Common myeloid progenitor, CD34-positive (primary cell): ENCODE data around the gene SCYGR1.

Source experiments
- CTCF ChIA-PET: fragments of 350-600 bp; sonication (Branson Sonifier 250); formaldehyde crosslinking; loops from one replicate; lab custom pipeline; 2021; ENCODE audit warnings: antibody characterized with exemption; lab: Charles Lee
- POLR2A ChIA-PET: fragments of 350-600 bp; sonication (Branson Sonifier 250); formaldehyde crosslinking; loops from one replicate; lab custom pipeline; 2021; ENCODE audit warnings: antibody characterized with exemption; lab: Charles Lee
- DNase-seq, 3 donors: peaks; one replicate each; pipeline versions ENCODE4 v3.0.0 to v3.0.0-alpha.2; 2013
- H3K27ac ChIP-seq, 2 experiments: 1 replicate in 1 of 2; 2 replicates in 1 of 2; pipeline ENCODE4 v1.7.0; 2013; ENCODE audit warnings: inconsistent platforms in 2 of 2, low read length in 2 of 2, mild to moderate bottlenecking in 2 of 2, low read depth in 1 of 2, moderate library complexity in 1 of 2; ENCODE audit not compliant: severe bottlenecking in 2 of 2, insufficient read depth in 1 of 2, poor library complexity in 1 of 2
- H3K27me3 ChIP-seq, 5 experiments: replicated peaks in 2 of 5; 1 replicate in 3 of 5; 2 replicates in 2 of 5; pipeline versions ENCODE4 v1.6.1 to v1.7.0; 2013; ENCODE audit warnings: low read length in 4 of 5, mild to moderate bottlenecking in 2 of 5, moderate library complexity in 2 of 5, inconsistent platforms in 1 of 5; ENCODE audit not compliant: insufficient read depth in 5 of 5, control insufficient read depth in 4 of 5
- H3K36me3 ChIP-seq, 4 experiments: 1 replicate in 2 of 4; 2 replicates in 2 of 4; pipeline versions ENCODE4 v1.6.1 to v1.7.0; 2013; ENCODE audit warnings: low read length in 3 of 4, control low read depth in 1 of 4, mild to moderate bottlenecking in 1 of 4; ENCODE audit not compliant: control insufficient read depth in 4 of 4, insufficient read depth in 4 of 4
- H3K4me1 ChIP-seq, 4 experiments: 1 replicate in 3 of 4; 2 replicates in 1 of 4; pipeline versions ENCODE4 v1.6.1 to v1.7.1; 2013; ENCODE audit warnings: low read length in 3 of 4, mild to moderate bottlenecking in 3 of 4, control low read depth in 1 of 4, inconsistent platforms in 1 of 4, moderate library complexity in 1 of 4; ENCODE audit not compliant: control insufficient read depth in 4 of 4, insufficient read depth in 4 of 4; ENCODE audit errors: control extremely low read depth in 1 of 4
- H3K4me3 ChIP-seq, 7 experiments: 1 replicate in 4 of 7; 2 replicates in 3 of 7; pipeline versions ENCODE4 v1.5.1 to v1.7.0; 2013; ENCODE audit warnings: mild to moderate bottlenecking in 7 of 7, low read length in 6 of 7, moderate library complexity in 6 of 7, inconsistent platforms in 2 of 7, low read depth in 2 of 7, control low read depth in 1 of 7; ENCODE audit not compliant: insufficient read depth in 4 of 7, control insufficient read depth in 1 of 7; ENCODE audit errors: extremely low read depth in 1 of 7
- H3K9me3 ChIP-seq, 5 experiments: 1 replicate in 4 of 5; 2 replicates in 1 of 5; pipeline versions ENCODE4 v1.6.1 to v1.7.1; 2013; ENCODE audit warnings: low read length in 4 of 5, mild to moderate bottlenecking in 2 of 5, inconsistent platforms in 1 of 5, low read depth in 1 of 5, moderate library complexity in 1 of 5; ENCODE audit not compliant: control insufficient read depth in 4 of 5, insufficient read depth in 2 of 5; ENCODE audit errors: control extremely low read depth in 1 of 5
- WGBS: methylation state at CpG from one replicate; pipeline ENCODE4 v1.1.5; 2013; ENCODE audit not compliant: insufficient coverage; 5-methylcytosine and 5-hydroxymethylcytosine counted together

The SCYGR1 gene

DNA sequence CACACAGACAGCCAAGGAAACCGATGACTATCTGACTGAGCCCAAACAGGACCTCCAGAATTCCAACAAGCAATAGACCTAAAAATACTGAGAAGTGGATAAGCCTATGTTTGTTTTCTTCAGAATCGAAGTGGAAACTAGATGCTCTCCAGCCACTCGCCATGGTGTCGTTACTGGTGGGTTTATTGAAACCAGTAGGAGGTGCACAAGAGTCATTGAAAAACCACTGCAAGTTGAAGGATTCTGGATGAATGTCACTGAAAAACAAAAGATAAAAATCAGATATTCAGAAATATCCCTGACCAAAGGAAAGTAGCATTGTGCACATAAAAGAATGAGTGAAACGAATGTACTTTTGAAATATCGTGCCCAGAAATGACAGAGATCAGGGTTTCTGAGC is 24.0 kb downstream of the SCYGR1 start:
- 79% methylated on average over 5 of the region's 6 CpGs for WGBS
- peaks cover 5 to 14% (median 7%) of the 10 kb centered on the region in 4 experiments for H3K36me3 ChIP-seq
- ChIA-PET CTCF (interaction anchor here (1.4 kb wide), 1 partner anchor 402 kb away, joined by 6 read pairs; no protein-coding TSS in a partner anchor), POLR2A (no interaction called here)
- H3K4me1 ChIP-seq, result peaks cover 0 to 9% (median 0%) of the 10 kb centered on the region in 4 experiments
- no peak overlapping the region for H3K27ac ChIP-seq
- H3K9me3 ChIP-seq, result no peaks in the 10 kb centered on the region
- H3K4me3 ChIP-seq, result no peak overlapping the region
- DNase-seq, result peak in 2 of 3 donors; percentile 23 to 34
- no peaks in the 10 kb centered on the region for H3K27me3 ChIP-seq

DNA sequence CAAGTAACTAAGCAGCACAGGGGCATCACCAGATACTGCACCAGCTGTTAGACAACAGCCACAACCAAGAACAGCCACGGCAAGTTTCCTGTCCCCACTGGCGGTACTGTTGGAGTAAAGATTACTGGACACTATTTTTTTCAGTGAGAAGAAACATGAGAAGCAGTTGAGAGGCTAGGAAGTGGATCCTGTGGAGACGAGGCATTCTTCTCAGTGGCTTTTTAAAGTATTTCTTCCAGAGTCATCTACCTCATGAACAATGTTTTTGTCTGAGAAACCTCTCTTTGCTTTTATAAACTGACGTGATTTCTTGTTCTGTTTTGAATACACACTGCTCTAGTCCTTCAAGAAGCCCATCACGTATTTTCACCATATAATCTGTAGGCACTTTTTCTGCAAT is 27.4 kb downstream of the SCYGR1 start:
- POLR2A ChIA-PET, result no interaction called here
- Histone ChIP-seq H3K9me3 (no peaks in the 10 kb centered on the region), H3K36me3 (peaks cover 18 to 44% (median 27%) of the 10 kb centered on the region in 4 experiments), H3K4me1 (no peaks in the 10 kb centered on the region), H3K4me3 (no peak overlapping the region), H3K27ac (no peak overlapping the region), H3K27me3 (no peaks in the 10 kb centered on the region)
- WGBS, result 94% methylated on average over 2 of the region's 5 CpGs
- DNase-seq, result no peak
- CTCF ChIA-PET, result interaction anchor here (0.5 to 1.9 kb wide), 2 partner anchors 12 to 376 kb away, joined by 3 to 5 read pairs; no protein-coding TSS in a partner anchor

DNA sequence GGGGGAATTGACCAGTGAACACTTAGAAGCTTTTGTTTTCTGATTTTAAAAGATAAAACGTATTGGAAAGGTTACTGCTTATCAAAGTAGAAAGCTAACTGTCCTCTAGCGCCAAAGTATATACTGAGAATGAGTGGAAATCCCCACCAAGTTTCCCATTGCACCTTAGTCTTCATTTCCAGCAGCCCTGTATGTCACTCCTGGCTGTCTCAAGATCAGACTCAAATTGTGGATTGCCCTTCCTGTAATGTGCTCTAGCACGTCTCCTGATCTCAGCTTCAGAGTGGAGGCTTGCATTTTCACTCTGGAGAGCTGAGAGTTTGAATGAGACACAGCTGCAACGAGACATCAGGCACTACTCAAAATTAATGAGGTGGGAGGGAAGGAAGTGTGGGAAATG is 36.1 kb downstream of the SCYGR1 start:
- H3K36me3 ChIP-seq, result peaks cover 19 to 47% (median 31%) of the 10 kb centered on the region in 4 experiments
- no peak overlapping the region for H3K4me3 ChIP-seq
- peaks cover 0 to 4% (median 0%) of the 10 kb centered on the region in 4 experiments for H3K4me1 ChIP-seq
- ChIA-PET POLR2A (no interaction called here), CTCF (interaction anchor here (0.7 to 1.2 kb wide), 3 partner anchors 10 to 257 kb away, joined by 4 to 5 read pairs (median 4); no protein-coding TSS in a partner anchor)
- no peak overlapping the region for H3K27ac ChIP-seq
- DNase-seq, result no peak
- 64% methylated on average over 3 of the region's 4 CpGs for WGBS
- no peaks in the 10 kb centered on the region for H3K27me3 ChIP-seq
- H3K9me3 ChIP-seq, result no peaks in the 10 kb centered on the region

DNA sequence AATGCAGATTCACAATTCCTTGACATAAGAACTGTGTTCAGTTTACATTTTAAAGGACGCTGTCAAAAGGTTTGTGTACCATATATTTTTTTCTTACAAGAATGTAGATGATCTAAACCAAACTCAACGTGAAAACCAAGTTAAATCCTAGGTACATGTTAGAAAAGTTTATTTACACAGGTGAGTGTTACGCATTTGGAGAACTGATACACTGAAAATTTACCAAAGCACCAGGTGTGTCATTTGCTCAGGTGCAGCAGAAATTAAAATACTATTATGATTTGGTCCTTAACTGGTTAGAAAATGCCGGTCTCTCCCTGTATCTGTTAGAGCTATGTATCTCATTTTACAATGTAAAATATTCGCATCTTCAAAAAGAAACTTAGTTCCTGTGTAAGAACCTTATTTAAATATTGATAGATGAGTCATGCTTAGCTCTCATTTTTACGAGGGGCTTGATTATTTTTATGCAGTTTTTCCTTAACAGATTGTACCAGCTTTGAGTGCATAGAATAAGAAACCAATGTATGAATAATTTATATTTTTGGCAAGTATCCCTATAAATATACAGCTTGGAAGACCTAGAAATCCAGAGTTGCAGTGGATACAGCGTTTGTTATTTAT is 37.6 kb downstream of the SCYGR1 start:
- H3K9me3 ChIP-seq, result no peaks in the 10 kb centered on the region
- H3K4me1 ChIP-seq, result peaks cover 0 to 4% (median 0%) of the 10 kb centered on the region in 4 experiments
- peaks cover 14 to 42% (median 27%) of the 10 kb centered on the region in 4 experiments for H3K36me3 ChIP-seq
- DNase-seq, result no peak
- H3K4me3 ChIP-seq, result no peak overlapping the region
- WGBS, result 100% methylated on average over 1 of the region's 7 CpGs
- H3K27me3 ChIP-seq, result no peaks in the 10 kb centered on the region
- no peak overlapping the region for H3K27ac ChIP-seq
- ChIA-PET POLR2A (no interaction called here), CTCF (interaction anchor here (1.2 kb wide), 1 partner anchor 28 kb away, joined by 3 read pairs; no protein-coding TSS in a partner anchor)

DNA sequence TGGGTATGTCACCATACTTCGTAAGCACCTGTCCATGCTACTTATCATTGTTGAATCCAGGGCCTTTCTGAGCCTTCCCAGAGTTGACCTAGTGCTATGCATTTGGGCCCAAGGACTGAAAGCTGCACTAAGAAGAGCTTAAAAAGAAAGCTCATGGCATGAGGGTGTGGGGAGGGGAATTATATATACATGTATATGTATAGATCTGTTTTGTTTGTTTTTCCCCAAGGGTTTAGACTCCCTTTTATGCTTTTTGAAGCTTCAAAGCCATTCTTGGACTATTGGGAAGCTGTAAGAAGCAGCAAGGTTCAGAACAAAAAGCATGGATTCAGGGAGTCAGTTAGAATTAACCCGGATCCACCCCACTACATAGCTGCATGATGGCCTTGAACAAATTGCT is 39.4 kb downstream of the SCYGR1 start:
- Histone ChIP-seq H3K27ac (no peak overlapping the region), H3K4me3 (no peak overlapping the region), H3K27me3 (no peaks in the 10 kb centered on the region), H3K4me1 (peaks cover 0 to 4% (median 1%) of the 10 kb centered on the region in 4 experiments), H3K36me3 (peaks cover 14 to 42% (median 26%) of the 10 kb centered on the region in 4 experiments), H3K9me3 (no peaks in the 10 kb centered on the region)
- CTCF ChIA-PET, result interaction anchor here (1.1 to 1.6 kb wide), 3 partner anchors 11 to 220 kb away, joined by 3 to 5 read pairs (median 5); no protein-coding TSS in a partner anchor
- WGBS, result 89% methylated on average over 1 of the region's 2 CpGs
- DNase-seq, result no peak
- POLR2A ChIA-PET, result no interaction called here

DNA sequence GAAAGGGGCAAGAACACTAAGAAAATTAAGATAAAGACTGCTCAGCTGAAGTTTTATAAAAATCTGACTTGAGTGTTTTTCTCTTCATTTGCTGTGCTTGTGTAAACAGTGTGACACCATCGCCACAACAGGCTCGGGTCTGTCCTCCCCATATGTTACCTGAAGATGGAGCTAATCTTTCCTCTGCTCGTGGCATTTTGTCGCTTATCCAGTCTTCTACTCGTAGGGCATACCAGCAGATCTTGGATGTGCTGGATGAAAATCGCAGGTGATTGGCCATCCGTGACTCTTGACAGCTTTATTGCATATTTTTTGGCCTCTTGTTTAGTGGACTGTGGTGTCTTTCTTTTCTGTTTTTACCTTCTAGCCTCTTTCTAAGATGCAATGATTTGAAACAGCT is 40.6 kb downstream of the SCYGR1 start:
- ChIA-PET CTCF (interaction anchor here (0.9 to 1.6 kb wide), 5 partner anchors 9 to 36 kb away, joined by 3 to 5 read pairs (median 3); no protein-coding TSS in a partner anchor), POLR2A (no interaction called here)
- DNase-seq, result no peak
- WGBS, result 91% methylated on average over 7 of the region's 7 CpGs
- H3K27me3 ChIP-seq, result no peaks in the 10 kb centered on the region
- H3K4me3 ChIP-seq, result no peak overlapping the region
- H3K27ac ChIP-seq, result no peak overlapping the region
- no peaks in the 10 kb centered on the region for H3K9me3 ChIP-seq
- H3K4me1 ChIP-seq, result peaks cover 0 to 4% (median 1%) of the 10 kb centered on the region in 4 experiments
- peaks cover 14 to 37% (median 27%) of the 10 kb centered on the region in 4 experiments for H3K36me3 ChIP-seq

DNA sequence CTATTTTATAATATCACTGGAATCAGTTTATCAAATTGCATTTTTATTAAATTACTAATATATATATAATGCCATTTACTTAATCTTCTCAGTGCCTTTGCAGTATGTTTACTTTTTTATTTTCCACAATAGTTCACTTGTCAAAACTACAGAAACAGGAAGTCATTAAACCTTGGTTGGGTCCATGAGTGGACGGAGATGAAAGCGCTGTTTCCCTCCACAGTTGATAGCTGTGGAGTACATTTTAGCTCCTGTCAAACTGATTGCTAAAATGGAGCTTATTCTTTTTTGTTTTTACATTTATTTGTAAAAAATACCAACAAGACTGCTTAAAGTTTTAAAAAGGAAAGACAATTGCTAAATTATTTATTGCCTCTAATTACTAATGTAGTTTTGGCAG is 43.5 kb downstream of the SCYGR1 start:
- POLR2A ChIA-PET, result no interaction called here
- H3K36me3 ChIP-seq, result peaks cover 12 to 38% (median 20%) of the 10 kb centered on the region in 4 experiments

More for the DNA sequence above, 43.5 kb downstream of the SCYGR1 start:
- Histone ChIP-seq H3K27me3 (no peaks in the 10 kb centered on the region), H3K27ac (no peak overlapping the region), H3K4me3 (no peak overlapping the region), H3K4me1 (peaks cover 0 to 2% (median 0%) of the 10 kb centered on the region in 4 experiments), H3K9me3 (no peaks in the 10 kb centered on the region)
- WGBS, result no CpG with 5 or more reads among the region's 2 CpGs
- peak in 2 of 3 donors; percentile 40 to 51 for DNase-seq
- CTCF ChIA-PET, result no interaction called here
